ENCODE data around the gene ABCA7. TPM values are rescaled to one million over a fixed set of nuclear protein-coding genes. Genes with fewer than 3 reads are reported as not detected.
A peak's percentile ranks its signal among the peaks of the same experiment; 100 is the strongest.

The ABCA7 gene
- total and polyA plus RNA-seq, 2 of the 13 experiments (the other 11 are each of a cell fraction or from before 2014, with no cell fraction given): 4.4 to 32.4 TPM

GRCh38 chr19:1039646-1040475 lies at the start of gene ABCA7 (continued):
- TF ChIP-seq ELK4 (CRISPR knock-in tag; IDR thresholded peaks at IDR 0.05; ENCODE audit: borderline replicate concordance) (no peak), CREM (IDR thresholded peaks at IDR 0.05) (no peak), CREM (CRISPR knock-in tag; IDR thresholded peaks at IDR 0.05) (no peak), ZNF883 (CRISPR knock-in tag; IDR thresholded peaks at IDR 0.05; ENCODE audit: not compliant biosample characterization) (no peak), PAXIP1 (CRISPR knock-in tag; conservative IDR thresholded peaks at IDR 0.05) (0 out of 2 replicates have a peak, but pooled peaks have one; percentile 15), SOX5 (CRISPR knock-in tag; IDR thresholded peaks at IDR 0.05; ENCODE audit: borderline replicate concordance) (no peak), ZNF782 (CRISPR knock-in tag; IDR thresholded peaks at IDR 0.05; ENCODE audit: borderline replicate concordance) (no peak; the same call in 1 of the 2 replicates), ZNF607 (CRISPR knock-in tag; IDR thresholded peaks at IDR 0.05; ENCODE audit: borderline replicate concordance) (0 out of 2 replicates have a peak, but pooled peaks have one; percentile 26), MTERF4 (CRISPR knock-in tag; IDR thresholded peaks at IDR 0.05) (0 out of 2 replicates have a peak, but pooled peaks have one; percentile 25), SAP130 (CRISPR knock-in tag; IDR thresholded peaks at IDR 0.05; ENCODE audit: low read depth) (peak; percentile 95), ZNF704 (CRISPR knock-in tag; IDR thresholded peaks at IDR 0.05; ENCODE audit: borderline replicate concordance) (no peak), PHF8 (CRISPR knock-in tag; IDR thresholded peaks at IDR 0.05) (peak; percentile 43), ZNF326 (CRISPR knock-in tag; IDR thresholded peaks at IDR 0.05; ENCODE audit: borderline replicate concordance) (no peak), JUNB (CRISPR knock-in tag; IDR thresholded peaks at IDR 0.05; ENCODE audit: borderline replicate concordance) (no peak), MTF1 (CRISPR knock-in tag; IDR thresholded peaks at IDR 0.05) (no peak), TAF1 (CRISPR knock-in tag; IDR thresholded peaks at IDR 0.05) (peak; percentile 65; the same call in 1 of the 2 replicates), KDM6A (CRISPR knock-in tag; IDR thresholded peaks at IDR 0.05; ENCODE audit: low read depth) (no peak), ZNF574 (CRISPR knock-in tag; IDR thresholded peaks at IDR 0.05) (peak; percentile 67; the same call in 1 of the 2 replicates), ZEB1 (IDR thresholded peaks at IDR 0.05; ENCODE audit: insufficient replicate concordance, low read depth) (peak; percentile 37)

Data from HepG2 (cell line).